H54 (cell line): ENCODE results near the gene GDNF.

Source experiments
- DNase-seq: peaks from one replicate; pipeline ENCODE4 v3.0.0; 2011; ENCODE audit warnings: low spot score, mixed read lengths; ENCODE audit not compliant: insufficient read length
- FAIRE-seq: peaks from 3 replicates; lab custom pipeline; 2011; peaks lifted over from hg19 to GRCh38; lab: Jason Lieb, UNC
- POLR2A ChIP-seq: IDR thresholded peaks from 2 replicates; pipeline ENCODE4 v1.6.1; 2011; ENCODE audit warnings: low read depth, mild to moderate bottlenecking, low read length

Gene GDNF

DNA sequence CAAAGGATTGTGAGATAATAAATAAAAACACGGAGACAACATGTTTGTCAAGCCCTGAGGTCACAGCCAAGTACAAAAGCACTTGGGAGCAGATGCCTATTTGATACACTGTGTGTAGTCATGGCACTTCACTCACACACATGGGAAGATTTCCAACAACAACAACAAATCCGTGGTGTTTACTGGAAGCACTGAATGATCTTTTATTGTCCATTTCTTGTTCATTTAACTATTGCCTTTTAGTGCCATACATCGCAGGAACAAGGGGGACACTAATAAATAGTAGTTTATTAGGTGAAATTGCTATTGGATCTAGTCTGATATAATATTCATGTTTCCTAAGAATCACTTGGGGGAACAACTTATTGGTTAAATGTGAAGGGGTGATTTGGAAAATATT is 20.4 kb upstream of the GDNF start:
- DNase-seq (no peak), FAIRE-seq (no peak)
- TF ChIP-seq POLR2A, result no peak

DNA sequence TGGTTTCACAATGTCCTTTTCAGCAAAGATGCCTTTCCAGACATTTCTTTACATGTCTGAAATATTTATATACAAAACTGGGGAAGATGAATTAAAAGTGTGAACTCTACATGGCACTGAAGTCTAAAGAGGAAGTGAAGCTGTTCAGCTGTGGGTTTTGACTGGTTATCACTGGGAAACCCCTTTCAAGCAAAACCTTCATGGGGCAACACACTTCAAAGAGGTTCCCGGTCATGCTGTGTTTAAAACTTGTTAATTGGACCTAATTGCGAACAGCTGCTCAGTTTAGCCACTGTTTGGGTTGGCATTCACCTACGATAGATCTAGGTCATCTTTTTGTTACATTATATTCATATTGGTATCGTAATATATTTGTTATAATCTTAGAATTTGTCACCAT is 20.0 kb upstream of the GDNF start:
- no peak for DNase-seq
- FAIRE-seq, result no peak
- TF ChIP-seq POLR2A, result no peak

DNA sequence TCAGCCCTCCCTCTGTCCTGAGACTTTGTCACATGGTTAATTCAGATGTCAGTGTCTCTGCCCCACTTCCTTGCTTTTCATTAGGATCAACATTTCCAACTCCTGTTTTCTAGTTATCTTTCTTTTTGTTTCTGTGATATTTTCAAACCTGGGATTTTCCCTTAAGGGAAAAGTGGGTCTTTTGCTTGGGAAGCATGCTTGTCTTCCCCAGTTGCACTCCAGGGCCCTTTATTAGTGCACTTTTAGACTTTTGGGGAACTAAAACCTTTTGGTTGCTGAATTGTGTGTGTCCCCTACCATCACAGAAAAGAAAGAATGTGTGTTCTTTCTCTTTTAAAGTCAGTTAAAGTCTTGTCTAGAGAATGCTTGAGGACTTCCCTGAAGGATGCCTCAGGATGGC is 18.4 kb upstream of the GDNF start:
- no peak for DNase-seq
- no peak for TF ChIP-seq POLR2A
- FAIRE-seq, result no peak

DNA sequence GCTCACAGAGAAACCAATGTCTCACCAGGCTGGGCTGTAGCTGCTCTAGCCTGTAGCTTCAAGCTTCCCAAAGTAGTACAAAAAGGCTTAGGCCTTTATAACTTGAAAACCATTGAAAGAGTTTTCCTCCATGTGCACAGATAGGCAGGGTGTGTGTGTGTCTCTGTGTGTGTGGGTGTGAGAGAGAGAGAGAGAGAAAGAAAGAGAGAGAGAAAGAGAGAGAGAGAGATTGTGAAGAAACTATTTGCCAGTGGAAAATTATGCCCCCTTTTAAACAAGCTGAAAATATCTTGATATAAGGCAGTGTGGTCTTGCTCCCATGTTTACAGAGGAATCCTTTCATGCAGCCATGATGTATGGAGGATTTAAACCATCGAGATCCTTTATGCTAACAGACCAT is 17.9 kb upstream of the GDNF start:
- DNase-seq (no peak), FAIRE-seq (peak; percentile 20)
- no peak for TF ChIP-seq POLR2A

DNA sequence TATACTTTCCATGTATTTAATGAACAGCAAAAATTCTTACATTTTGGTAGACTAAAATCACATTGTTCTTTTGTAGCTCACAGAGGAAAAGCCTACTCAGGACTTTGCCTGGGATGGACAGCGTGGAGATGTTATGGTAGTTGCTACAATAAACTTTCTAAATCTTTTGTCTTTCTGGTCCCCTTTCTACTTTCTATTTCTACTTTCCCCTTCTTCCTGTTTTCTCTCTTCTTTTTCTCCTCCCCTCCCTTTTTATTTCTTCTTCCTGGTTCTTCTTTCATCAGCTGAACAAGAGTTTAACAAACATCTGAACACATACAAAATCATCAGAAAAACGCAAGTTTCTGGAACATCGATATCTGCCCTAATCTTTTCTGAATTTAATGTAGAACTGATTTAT is 15.6 kb upstream of the GDNF start:
- no peak for DNase-seq
- FAIRE-seq, result no peak
- TF ChIP-seq POLR2A, result no peak

DNA sequence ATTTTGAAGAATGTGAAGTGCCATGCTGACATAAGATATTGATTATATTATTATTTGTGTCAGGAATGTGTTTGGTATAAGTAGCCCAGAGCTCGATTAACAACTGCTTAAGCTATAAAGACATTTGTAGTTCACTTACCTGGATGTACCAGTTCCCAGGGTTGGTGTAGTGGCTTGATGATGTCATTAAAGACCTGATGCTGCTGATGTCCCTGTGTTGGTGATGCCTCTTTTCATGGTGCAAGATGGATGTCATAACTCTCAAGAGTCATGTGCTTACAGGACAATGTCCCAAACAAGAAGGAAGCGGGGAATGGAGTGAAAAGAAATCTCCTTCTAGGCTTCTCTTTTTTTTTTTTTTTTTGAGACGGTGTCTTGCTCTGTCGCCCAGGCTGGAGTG is 11.5 kb upstream of the GDNF start:
- no peak for TF ChIP-seq POLR2A
- DNase-seq (no peak), FAIRE-seq (no peak)

DNA sequence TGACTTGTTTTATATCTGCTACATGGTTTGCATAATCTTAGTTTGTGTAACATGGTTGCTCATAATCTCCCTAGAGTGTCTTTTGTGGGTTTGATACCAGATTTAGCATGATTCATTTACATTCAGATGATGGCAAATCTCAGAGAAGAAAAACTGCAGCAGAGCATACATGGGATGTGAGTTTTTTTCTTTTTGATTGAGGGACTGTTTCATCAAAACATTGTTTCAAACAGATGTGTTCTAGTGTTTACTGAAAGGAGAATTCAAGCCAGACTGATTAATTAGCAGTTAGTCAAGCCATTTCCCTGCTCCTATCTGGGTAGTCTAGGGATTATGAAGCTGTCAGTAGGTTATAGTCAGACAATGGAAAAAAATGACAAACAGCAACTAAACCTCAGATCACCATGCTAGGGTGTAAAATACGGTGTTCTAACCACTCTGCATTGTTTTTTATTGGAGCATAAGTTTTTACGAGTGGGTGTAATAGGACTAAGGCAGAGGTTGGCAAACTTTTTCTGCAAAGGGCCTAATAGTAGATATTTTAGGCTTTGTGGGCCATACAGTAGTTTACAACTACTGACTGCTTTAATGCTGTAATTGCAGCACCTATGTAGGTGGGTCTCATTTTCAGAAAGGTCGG is 10.5 kb upstream of the GDNF start:
- FAIRE-seq (peak; percentile 6), DNase-seq (no peak)
- TF ChIP-seq POLR2A, result no peak

DNA sequence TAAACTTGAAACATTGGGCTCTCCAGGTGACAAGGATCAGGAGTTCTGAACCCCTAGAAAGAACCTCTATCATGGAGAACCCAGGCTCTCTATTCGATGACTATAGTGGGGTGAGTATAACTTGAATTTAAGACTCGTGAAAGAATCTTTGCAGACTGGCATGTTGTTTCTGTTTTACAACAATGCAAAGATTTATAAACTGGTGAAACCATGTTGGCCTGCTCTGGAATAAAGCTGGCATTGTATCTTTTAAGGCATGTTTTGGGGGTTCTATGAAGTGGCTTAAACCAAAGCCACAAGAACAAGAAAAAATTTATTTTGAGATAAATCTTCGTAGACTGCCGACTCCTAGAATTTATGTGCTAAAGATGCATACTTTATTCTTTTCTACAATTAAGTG is 9.8 kb upstream of the GDNF start:
- TF ChIP-seq POLR2A, result no peak
- DNase-seq (no peak), FAIRE-seq (no peak)

DNA sequence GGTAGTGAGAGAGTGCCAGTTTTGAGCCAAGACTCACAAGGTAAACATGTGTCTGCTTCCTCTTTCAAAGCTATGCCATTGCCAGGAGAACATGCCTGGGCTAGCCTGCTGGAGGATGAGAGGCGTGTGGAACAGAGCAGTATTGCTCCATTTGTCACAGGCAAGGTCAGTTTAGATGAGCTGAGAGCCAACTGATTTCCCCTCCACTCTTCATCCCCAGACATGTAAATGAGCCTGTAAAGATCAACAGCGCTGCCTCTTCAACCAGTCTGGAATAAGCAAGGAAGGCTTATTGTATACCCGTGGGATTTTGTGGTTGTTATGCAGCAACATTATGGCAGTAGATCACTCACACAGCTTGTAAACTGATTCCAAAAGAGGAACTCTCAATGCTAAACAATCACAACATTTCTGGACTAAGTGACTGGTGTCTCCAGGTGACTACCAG is 8.2 kb upstream of the GDNF start:
- no peak for TF ChIP-seq POLR2A
- DNase-seq, result no peak
- no peak for FAIRE-seq

DNA sequence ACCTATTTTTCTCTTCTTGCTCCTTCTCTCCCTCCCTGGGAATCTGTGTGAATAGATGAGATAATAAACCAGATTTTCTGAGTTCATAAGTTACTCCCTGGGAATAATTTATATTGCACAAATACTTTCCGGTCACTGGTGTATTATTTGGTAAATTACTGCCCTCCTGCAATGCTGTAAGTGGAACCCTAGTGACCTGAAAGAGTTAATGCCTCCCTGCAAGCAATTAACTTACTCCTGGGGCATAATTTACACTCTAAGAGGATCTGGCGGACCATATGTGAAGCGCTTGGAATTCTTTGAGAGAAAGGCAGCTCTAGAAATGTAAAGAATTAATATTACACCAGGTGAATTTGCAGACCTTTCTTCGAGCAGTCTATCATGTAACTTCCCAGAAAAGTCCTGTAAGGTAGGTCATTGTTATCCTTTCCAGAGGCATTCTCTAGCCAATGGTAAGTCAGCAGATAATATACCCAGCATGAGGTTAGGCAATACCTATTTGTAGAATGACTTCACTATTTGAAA is 7.0 kb upstream of the GDNF start:
- DNase-seq, result no peak
- FAIRE-seq, result no peak
- TF ChIP-seq POLR2A, result no peak

DNA sequence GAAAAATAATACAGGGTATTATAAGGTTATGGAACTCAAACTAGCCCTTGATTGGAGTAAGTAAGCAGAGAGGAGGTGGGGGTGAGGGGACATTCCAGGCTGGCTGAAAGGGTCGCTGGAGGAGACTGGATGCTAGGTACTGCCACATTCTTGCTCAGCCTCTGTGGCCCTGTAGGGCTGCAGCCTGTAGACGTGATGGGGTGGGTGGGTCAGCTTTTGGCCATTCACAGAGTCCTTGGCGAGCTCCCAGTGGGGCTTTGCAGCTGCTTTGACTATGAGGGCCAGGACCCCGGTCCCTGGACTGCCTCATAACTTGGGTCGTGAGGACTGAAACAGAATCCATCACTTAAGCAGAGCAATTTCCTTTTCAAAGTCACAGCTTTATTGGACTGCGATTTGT is 4.2 kb upstream of the GDNF start:
- DNase-seq (no peak), FAIRE-seq (no peak)
- no peak for TF ChIP-seq POLR2A

DNA sequence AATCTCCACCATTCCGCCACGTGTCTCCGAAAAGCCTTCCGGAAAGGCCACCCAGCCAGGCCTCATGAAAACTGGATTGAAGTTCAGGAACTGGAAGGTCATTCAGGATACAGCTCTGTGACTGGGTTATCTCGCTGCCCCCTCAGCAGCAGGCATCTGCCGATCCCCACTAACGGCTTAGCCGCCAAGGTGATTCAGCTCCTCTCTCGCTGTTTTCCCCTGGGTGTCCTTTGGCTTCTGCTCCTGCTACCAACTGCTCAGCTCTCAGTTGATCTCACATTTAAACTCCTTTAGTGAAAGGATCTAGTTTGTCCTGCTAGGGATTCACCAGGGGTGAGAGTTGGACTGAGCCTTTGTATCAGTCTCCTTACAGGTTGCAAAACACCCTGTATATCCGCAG is 2.2 kb upstream of the GDNF start:
- DNase-seq (no peak), FAIRE-seq (no peak)
- no peak for TF ChIP-seq POLR2A

DNA sequence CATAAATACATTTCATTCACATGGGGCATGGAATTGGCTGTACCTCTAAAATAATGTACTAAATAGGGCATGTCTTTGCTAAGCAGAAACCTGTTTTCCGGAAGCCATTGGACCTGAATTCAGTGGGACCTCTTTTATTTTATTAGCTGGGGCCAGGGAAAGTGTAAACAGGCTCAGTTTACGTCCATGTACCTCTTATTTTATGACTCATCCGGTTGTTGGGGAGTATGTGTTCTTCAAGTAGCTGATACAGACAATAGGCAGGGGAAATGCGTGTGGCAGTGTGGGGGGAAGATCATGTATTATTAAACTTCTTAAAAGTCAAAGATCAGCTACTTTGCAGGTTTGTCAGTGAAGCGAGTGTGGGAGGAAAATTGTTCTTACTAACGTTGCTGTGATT is 1.4 kb upstream of the GDNF start:
- no peak for DNase-seq
- TF ChIP-seq POLR2A, result no peak
- no peak for FAIRE-seq

DNA sequence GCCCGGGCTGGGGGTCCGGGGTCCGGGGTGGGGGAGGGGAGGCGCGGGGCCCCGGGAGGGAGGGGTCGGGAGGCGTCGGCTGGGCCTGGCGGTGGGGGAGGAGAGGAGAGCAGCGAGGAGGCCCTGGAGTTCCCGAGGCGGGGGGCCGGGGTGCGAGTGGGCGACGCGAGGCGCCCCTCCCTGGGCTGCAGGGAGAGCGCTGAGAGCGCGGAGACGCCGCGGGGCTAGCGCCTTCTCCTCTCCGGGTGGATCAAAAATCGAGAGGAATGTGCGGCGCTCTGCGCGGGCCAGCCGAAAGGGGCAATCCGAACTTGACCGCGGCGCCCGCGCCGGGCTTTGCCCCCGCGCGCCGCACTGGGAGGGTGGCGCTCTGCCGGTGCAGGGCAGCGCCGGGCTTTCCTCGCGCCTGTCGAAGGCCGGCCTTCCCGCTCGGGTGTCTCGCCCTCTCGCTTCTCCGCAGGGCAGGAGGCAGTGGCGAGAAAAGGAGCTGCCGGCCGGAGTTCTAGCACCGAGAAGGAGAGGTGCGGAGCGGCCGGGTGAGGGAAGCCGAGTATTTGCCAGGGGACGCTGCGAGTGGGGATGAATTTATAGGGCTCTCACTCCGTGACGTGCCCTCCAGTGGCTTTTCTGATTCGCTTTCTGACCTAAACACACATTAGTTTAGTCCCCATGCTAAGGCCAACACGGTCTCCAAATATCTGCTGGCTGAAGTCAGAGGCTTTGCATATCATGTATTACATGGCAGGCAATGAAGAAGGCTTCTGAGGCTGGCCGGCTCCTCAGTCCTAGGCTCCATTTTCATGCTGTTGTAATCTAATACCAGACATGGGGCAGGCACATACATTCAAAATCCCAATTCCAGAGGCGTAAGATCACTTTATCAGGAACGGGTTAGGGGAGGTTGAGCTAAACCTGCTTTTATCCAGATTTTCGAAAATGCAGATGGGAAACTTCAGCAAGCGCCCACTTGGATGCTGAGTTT is 503 bp upstream of the GDNF start:
- 0 out of 2 replicates have a peak, but pooled peaks have one; percentile 13 for TF ChIP-seq POLR2A
- no peak for FAIRE-seq
- no peak for DNase-seq
